HG03469 (cell line): ENCODE measurements around the gene KLHL14.

Source experiments
- ATAC-seq: cut with Tn5 transposase; IDR thresholded peaks from one replicate; pipeline ENCODE4 v1.9.1; 2021; ENCODE audit warnings: mild to moderate bottlenecking, moderate library complexity, moderate number of reproducible peaks; ENCODE audit not compliant: unreplicated experiment

Gene KLHL14

GRCh38 chr18:32724071-32724749, 48.6 kb downstream of the KLHL14 start:
- no peak for ATAC-seq

GRCh38 chr18:32722279-32722678, 50.5 kb downstream of the KLHL14 start:
- ATAC-seq = no peak

- no peak for ATAC-seq
Observed at GRCh38 chr18:32717126-32717525, 55.7 kb downstream of the KLHL14 start.

DNA sequence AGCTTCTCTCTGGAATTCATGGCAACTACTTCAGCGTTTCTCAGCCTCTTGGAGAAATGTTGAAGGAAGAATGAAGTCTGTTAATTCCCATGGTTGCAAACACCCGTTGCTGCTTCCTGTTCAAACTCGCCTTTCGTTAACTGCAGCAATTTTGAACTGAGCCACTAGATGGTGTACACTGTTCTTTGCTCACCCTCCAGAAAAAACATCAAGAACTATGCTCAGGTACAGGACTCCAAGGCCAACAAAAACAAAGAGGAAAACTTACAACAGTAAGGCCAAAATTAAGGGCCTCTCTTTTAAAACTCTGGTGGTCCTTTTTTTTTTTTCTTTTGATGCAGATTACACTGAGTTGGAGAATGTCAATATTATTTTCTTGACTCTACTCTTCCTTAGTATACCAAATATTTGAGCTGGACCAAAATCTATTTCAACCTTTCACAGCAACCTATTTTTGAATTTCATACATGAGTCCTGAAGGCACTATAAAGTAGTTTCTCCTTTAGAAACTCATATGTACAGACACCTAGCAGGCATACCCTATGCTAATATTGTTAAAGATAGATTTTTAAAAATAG, 58.2 kb downstream of the KLHL14 start:
- peak; percentile 98 for ATAC-seq

DNA sequence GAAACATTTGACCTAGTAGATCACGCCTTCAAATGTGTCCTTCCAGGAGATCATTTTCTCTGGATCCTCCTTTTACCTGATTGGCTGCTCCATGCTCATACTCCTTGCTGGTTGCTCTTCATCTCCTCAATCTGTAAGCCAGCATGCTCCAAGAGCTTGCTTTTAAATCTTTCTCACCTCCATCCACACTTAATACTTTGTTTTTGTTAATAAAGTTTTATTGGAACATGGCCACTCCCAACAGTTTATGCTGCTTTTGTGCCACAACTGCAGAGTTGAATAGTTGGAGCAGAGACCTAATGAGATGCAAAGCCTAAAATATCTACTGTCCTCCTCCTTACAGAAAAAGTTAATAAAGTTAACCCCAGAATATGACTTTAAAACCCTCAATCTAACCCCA, 60.0 kb downstream of the KLHL14 start:
- no peak for ATAC-seq

DNA sequence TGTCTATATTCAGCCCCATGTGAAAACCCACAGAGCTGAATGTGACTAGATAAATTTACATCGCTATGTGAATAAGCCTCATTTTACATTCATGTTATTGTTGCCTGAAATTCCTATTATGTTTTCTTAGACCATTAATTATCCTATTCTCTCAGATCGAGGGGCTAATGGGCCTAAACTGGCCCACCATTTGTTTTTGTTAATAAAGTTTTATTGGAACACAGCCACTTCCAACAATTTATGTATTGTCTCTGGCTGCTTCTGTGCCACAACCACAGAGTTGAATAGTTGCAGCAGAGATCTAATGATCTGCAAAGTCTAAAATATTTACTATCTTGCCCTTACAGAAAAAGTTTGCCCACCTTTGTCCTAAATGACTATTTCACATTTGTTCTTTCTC, 61.0 kb downstream of the KLHL14 start:
- no peak for ATAC-seq

GRCh38 chr18:32707586-32707985, 65.2 kb downstream of the KLHL14 start:
- ATAC-seq = no peak

DNA sequence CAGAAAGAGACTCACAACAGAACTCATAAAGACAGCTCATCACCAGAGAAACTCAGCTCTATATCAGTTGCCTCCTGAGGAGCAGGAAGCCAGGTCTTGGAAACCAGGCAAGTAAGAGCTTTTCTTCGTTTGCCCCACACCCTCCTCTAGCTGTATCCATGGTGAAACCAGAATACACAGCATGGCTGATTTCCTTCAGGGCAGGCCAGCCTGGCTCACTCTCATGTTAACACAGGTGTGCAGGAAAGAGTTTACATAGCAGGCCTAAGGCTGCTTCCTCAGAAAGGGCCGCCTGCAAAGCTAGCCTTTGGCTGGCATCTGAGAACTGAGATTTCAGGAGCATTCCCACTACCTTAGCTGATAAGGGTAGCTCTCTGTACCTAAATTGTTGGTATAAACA, 65.7 kb downstream of the KLHL14 start:
- ATAC-seq = no peak

GRCh38 chr18:32701313-32701712, 71.5 kb downstream of the KLHL14 start:
- no peak for ATAC-seq

DNA sequence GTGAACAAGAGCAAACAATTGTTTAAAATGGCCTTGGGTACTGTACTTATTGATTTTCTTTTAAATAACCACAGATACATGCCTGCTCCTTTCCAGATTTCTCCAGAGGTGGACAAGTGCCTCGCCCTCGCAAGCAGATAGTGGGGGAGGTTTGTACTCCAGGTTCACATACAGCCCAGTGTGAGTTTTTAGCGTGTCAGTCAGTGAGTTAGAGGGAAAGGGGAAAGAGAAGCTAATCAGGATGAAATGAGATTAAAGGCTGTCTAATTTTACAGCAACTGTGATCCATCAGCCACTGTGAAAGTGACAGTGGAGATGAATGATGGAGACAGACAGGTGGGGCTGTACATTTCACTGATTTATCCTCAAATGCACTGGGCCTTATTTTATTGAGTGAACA, 74.7 kb downstream of the KLHL14 start:
- ATAC-seq = no peak

GRCh38 chr18:32696376-32696775, 76.4 kb downstream of the KLHL14 start:
- ATAC-seq = no peak

DNA sequence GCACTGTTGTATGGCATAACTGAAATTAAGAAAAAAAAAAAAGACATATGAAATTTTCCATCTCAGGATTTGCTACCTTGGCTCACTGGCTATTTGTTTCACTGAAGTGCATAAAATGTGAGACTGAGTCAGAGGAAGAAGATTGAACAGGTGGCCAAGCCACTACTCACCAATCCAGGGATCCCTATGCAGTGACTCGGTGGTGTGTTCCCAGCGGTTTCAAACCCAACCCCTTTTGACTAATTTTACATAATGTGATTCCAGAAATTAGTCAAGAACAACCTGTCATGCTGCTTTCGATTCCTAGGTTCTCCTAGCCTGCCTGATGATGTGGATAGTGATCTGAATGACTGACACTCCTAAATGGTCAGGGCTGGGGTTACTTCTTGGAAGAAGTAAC, 77.3 kb downstream of the KLHL14 start:
- no peak for ATAC-seq

GRCh38 chr18:32688821-32689220, 84.0 kb downstream of the KLHL14 start:
- no peak for ATAC-seq

DNA sequence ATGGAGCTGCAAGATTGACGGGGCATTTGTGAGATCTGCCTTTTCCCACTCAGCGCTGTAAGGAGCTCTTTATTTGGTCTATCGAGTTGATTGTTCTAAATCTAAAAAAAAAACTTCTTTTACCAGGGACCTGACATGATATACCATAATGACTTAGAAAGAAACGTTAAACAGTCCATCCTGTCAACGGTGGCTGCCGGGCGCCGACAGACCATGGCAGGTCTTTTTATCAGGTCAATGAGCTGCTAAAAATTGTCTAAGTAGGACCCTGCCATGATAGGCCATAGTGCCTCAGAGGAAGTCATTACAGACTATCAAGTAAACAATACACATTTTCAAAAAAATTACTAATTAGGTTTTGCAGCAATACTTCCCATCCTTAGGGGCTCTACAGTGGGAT, 87.9 kb downstream of the KLHL14 start:
- no peak for ATAC-seq

DNA sequence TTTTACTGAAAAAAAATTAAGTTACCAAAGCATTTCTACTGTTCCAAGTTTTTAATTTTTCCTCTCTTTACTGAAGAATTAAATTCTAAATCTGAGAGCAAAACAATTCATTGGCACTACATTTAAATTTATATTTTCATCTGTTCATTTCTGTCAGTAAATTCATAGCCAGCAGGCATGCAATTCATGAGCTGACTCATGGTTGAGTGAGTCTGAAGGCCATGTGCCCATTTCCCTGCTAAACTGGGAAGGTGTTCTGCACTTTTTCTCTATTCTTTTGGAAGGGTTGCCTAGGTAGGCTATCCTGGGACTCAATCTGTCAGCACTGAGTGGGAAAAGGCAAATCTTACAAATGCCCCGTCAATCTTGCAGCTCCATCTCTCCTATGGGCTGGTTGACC, 88.7 kb downstream of the KLHL14 start:
- ATAC-seq = no peak

GRCh38 chr18:32683044-32683443, 89.8 kb downstream of the KLHL14 start:
- ATAC-seq = no peak

DNA sequence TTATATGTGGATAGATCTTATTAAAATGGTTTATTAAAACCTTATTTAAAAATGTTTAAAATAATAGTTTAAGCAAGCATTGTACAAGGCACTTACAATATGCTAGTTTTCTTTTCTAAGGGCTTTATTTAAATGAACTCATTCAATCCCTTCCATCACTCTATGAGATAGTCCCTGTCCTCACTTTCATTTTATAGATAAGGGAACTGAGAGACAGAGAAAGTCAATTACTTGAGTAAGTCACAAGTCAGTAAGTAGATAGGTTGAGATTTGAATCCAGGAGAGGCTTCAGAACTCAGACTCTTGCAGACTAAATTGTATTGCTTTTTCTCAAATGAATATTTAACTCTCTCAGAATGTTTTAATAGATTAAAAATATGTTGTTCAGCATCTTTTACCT, 95.2 kb downstream of the KLHL14 start:
- no peak for ATAC-seq

DNA sequence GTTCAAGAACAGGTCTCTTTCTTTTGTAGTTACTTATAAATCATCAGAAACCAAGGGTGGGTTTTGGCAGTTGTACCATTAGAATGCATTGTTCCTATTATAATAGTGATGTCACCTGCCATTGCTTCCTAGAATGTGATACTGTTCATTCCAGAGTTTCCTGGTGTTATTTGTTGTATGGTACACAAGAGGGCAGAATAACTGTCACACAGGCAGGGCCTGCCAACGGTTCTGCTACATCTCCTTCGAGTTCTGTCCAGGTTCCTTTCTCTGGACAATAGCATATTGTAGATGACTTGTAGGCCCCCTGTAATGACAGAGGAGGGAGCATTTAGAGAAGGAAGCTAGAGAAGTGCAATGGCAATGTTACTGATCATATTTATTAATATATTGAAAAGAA, 98.3 kb downstream of the KLHL14 start:
- ATAC-seq = no peak

GRCh38 chr18:32672398-32672797, 100.4 kb downstream of the KLHL14 start:
- no peak for ATAC-seq

GRCh38 chr18:32670727-32671126, 102.1 kb downstream of the KLHL14 start:
- ATAC-seq = no peak

- ATAC-seq = no peak
Observed at GRCh38 chr18:32669549-32670165, 103.2 kb downstream of the KLHL14 start.

GRCh38 chr18:32668956-32669355, 103.9 kb downstream of the KLHL14 start:
- ATAC-seq = no peak
